Pons (tissue), 1 donor: ENCODE results near the gene GPR35.
"Not testable (repeated sequence)": the region's sequence is repeated elsewhere in the genome, so short reads cannot be mapped to it uniquely, and the experiment has no call there.

Experiments
- DNase-seq: peaks from one replicate; pipeline ENCODE4 v3.0.0-alpha.2; 2016; ENCODE audit warnings: low spot score

GPR35 gene

GRCh38 chr2:240655931-240656886 is 30.9 kb downstream of the GPR35 start:
- peak; percentile 30 for DNase-seq

- DNase-seq: not testable (repeated sequence)
Observed at GRCh38 chr2:240659883-240660282, 34.6 kb downstream of the GPR35 start.

GRCh38 chr2:240662681-240663080 is 37.4 kb downstream of the GPR35 start:
- no peak for DNase-seq

- DNase-seq: no peak
Observed at GRCh38 chr2:240663546-240664190, 38.4 kb downstream of the GPR35 start.

GRCh38 chr2:240664622-240665021 is 39.3 kb downstream of the GPR35 start:
- no peak for DNase-seq

- no peak for DNase-seq
Observed at GRCh38 chr2:240670402-240670801, 45.1 kb downstream of the GPR35 start.

GRCh38 chr2:240670950-240671349 is 45.7 kb downstream of the GPR35 start:
- no peak for DNase-seq

- DNase-seq: no peak
Observed at GRCh38 chr2:240672076-240672700, 46.9 kb downstream of the GPR35 start.

GRCh38 chr2:240672701-240673190 is 47.5 kb downstream of the GPR35 start:
- DNase-seq: no peak

- DNase-seq: not testable (repeated sequence)
Observed at GRCh38 chr2:240674461-240675184, 49.3 kb downstream of the GPR35 start.

GRCh38 chr2:240675345-240675744 is 50.1 kb downstream of the GPR35 start:
- not testable (repeated sequence) for DNase-seq

GRCh38 chr2:240678043-240678442 is 52.8 kb downstream of the GPR35 start:
- DNase-seq: not testable (repeated sequence)

GRCh38 chr2:240678909-240679308 is 53.6 kb downstream of the GPR35 start:
- DNase-seq: not testable (repeated sequence)

GRCh38 chr2:240680185-240680584 is 54.9 kb downstream of the GPR35 start:
- not testable (repeated sequence) for DNase-seq
